ENCODE results near the gene TRIM17. TPM values are rescaled to one million over a fixed set of nuclear protein-coding genes. Genes with fewer than 3 reads are reported as not detected.

TRIM17 gene
- total RNA-seq: under 1 TPM; 0.73 to 0.96 TPM
- polyA plus RNA-seq (2013, experiment 1 of 2): 0.87 TPM
- polyA plus RNA-seq (2013, experiment 2 of 2): 1.3 TPM
- total RNA-seq: 0.04 to 3.3 (median 0.58) reads per million in 172 experiments

GRCh38 chr1:228416217-228416933, at the start of gene TRIM17:
Gene TRIM17 (minus strand): TSS chr1:228416861. CDS start chr1:228415072, 1,789 bp downstream.
- no peak for TF ChIP-seq CTCF (IDR thresholded peaks at IDR 0.05)
- H3K36me3 ChIP-seq (ENCODE audit: insufficient read depth, low read length): no peaks in the 10 kb centered on the region
- H3K27me3 ChIP-seq (ENCODE audit: control insufficient read depth in 1 of 2, insufficient read depth in 2 of 2, low read length in 2 of 2): peaks cover 6 to 14% of the 10 kb centered on the region in 2 experiments
- H3K27me3 Mint-ChIP-seq: peaks cover 16% of the 10 kb centered on the region
- peaks cover 22% of the 10 kb centered on the region for H3K4me1 ChIP-seq (ENCODE audit: insufficient read depth, low read length)
- peak within 1 kb of the TSS; percentile 88 for H3K4me3 Mint-ChIP-seq
- no peak within 1 kb of the TSS for H3K27ac Mint-ChIP-seq
- CTCF ChIA-PET: no interaction called here
- peaks cover 24% of the 10 kb centered on the region for H3K4me1 Mint-ChIP-seq (ENCODE audit: low read depth)
- no peak within 1 kb of the TSS for H3K27ac ChIP-seq (ENCODE audit: low read depth in 1 of 2, low read length in 2 of 2)
- peaks cover 0 to 6% of the 10 kb centered on the region in 2 experiments for H3K9me3 ChIP-seq (ENCODE audit: control insufficient read depth in 1 of 2, insufficient read depth in 1 of 2, low read length in 2 of 2)
- H3K36me3 Mint-ChIP-seq (ENCODE audit: low read depth): no peaks in the 10 kb centered on the region
- peak; percentile 73 for ATAC-seq (ENCODE audit: poor library complexity)
- POLR2A ChIA-PET: interaction anchor here (1.2 kb wide), 1 partner anchor 10 kb away, joined by 5 read pairs; the partner anchor contains the start of gene TRIM11
- intact Hi-C loops (cut with DNase I, micrococcal nuclease): loop anchor here in 1 of 2 experiments (5.0 kb wide), 1 partner anchor 41 kb away; a partner anchor contains a TSS
- peak within 1 kb of the TSS; percentile 52 for H3K4me3 ChIP-seq (ENCODE audit: low read length)
- H3K9me3 Mint-ChIP-seq: no peaks in the 10 kb centered on the region
- peak in 8 of 14 experiments; percentile 10 to 66 (median 45) for DNase-seq

- Mint-ChIP-seq H3K4me3 (peak overlapping the region; percentile 88), H3K36me3 (ENCODE audit: low read depth) (no peaks in the 10 kb centered on the region), H3K9me3 (no peaks in the 10 kb centered on the region), H3K4me1 (ENCODE audit: low read depth) (peaks cover 39% of the 10 kb centered on the region), H3K27me3 (peaks cover 18% of the 10 kb centered on the region), H3K27ac (peak overlapping the region; percentile 77)
- Histone ChIP-seq H3K27ac (ENCODE audit: low read depth in 1 of 2, low read length in 2 of 2) (peak overlapping the region in 1 of 2 donors; percentile 7), H3K36me3 (ENCODE audit: insufficient read depth, low read length) (no peaks in the 10 kb centered on the region), H3K4me1 (ENCODE audit: insufficient read depth, low read length) (peaks cover 32% of the 10 kb centered on the region), H3K27me3 (ENCODE audit: control insufficient read depth in 1 of 2, insufficient read depth in 2 of 2, low read length in 2 of 2) (peaks cover 8 to 20% of the 10 kb centered on the region in 2 experiments), H3K4me3 (ENCODE audit: low read length) (peak overlapping the region; percentile 52), H3K9me3 (ENCODE audit: control insufficient read depth in 1 of 2, insufficient read depth in 1 of 2, low read length in 2 of 2) (peaks cover 0 to 7% of the 10 kb centered on the region in 2 experiments)
- TF ChIP-seq CTCF (IDR thresholded peaks at IDR 0.05): no peak
- intact Hi-C loops (cut with DNase I, micrococcal nuclease): loop anchor here (1.0 to 10.0 kb wide), 3 partner anchors 21 to 331 kb away; partner anchors contain the start of gene RNF187 (in 2 of the 2)
- ChIA-PET POLR2A (interaction anchor here (2.2 to 3.7 kb wide), 4 partner anchors 10 to 301 kb away, joined by 8 to 70 read pairs (median 12); partner anchors contain the start of genes IBA57, RNF187 and TRIM11), CTCF (interaction anchor here (0.7 to 1.7 kb wide), 4 partner anchors 8 to 301 kb away, joined by 3 to 5 read pairs (median 4); a partner anchor contains a TSS)
- peak in 3 of 14 experiments; percentile 32 to 66 (median 39) for DNase-seq
- no peak for ATAC-seq (ENCODE audit: poor library complexity)
These were observed 49.0 kb upstream of the TRIM17 start for GRCh38 chr1:228465571-228466146.

GRCh38 chr1:228465141-228465540, 48.5 kb upstream of the TRIM17 start:
- no peaks in the 10 kb centered on the region for H3K36me3 Mint-ChIP-seq (ENCODE audit: low read depth)
- ChIA-PET CTCF (interaction anchor here (0.7 to 1.7 kb wide), 5 partner anchors 8 to 300 kb away, joined by 3 to 5 read pairs (median 4); a partner anchor contains a TSS), POLR2A (interaction anchor here (0.9 to 3.7 kb wide), 9 partner anchors 10 to 355 kb away, joined by 3 to 70 read pairs (median 7); partner anchors contain the start of genes IBA57, RNF187 and TRIM11)
- peaks cover 41% of the 10 kb centered on the region for H3K4me1 Mint-ChIP-seq (ENCODE audit: low read depth)
- H3K4me3 ChIP-seq (ENCODE audit: low read length): peak overlapping the region; percentile 52
- no peak for TF ChIP-seq CTCF (IDR thresholded peaks at IDR 0.05)
- H3K9me3 ChIP-seq (ENCODE audit: control insufficient read depth in 1 of 2, insufficient read depth in 1 of 2, low read length in 2 of 2): peaks cover 0 to 7% of the 10 kb centered on the region in 2 experiments
- no peaks in the 10 kb centered on the region for H3K36me3 ChIP-seq (ENCODE audit: insufficient read depth, low read length)
- H3K9me3 Mint-ChIP-seq: no peaks in the 10 kb centered on the region
- H3K27me3 ChIP-seq (ENCODE audit: control insufficient read depth in 1 of 2, insufficient read depth in 2 of 2, low read length in 2 of 2): peaks cover 8 to 17% of the 10 kb centered on the region in 2 experiments
- peaks cover 17% of the 10 kb centered on the region for H3K27me3 Mint-ChIP-seq
- peaks cover 32% of the 10 kb centered on the region for H3K4me1 ChIP-seq (ENCODE audit: insufficient read depth, low read length)
- ATAC-seq (ENCODE audit: poor library complexity) (no peak), DNase-seq (no peak)
- H3K4me3 Mint-ChIP-seq: peak overlapping the region; percentile 88
- intact Hi-C loops (cut with DNase I, micrococcal nuclease): loop anchor here (1.0 to 10.0 kb wide), 3 partner anchors 22 to 330 kb away; partner anchors contain the start of gene RNF187 (in 2 of the 2)
- no peak overlapping the region for H3K27ac ChIP-seq (ENCODE audit: low read depth in 1 of 2, low read length in 2 of 2)
- peak overlapping the region; percentile 77 for H3K27ac Mint-ChIP-seq

Data from CD4-positive, alpha-beta T cell (primary cell).